ENCODE results near the gene CAMK2N1. TPM values are rescaled to one million over a fixed set of nuclear protein-coding genes. Genes with fewer than 3 reads are reported as not detected.
A peak's percentile ranks its signal among the peaks of the same experiment; 100 is the strongest.
"Not testable (repeated sequence)": the region's sequence is repeated elsewhere in the genome, so short reads cannot be mapped to it uniquely, and the experiment has no call there.

Gene CAMK2N1
- total RNA-seq, 1 experiment from 2014 or later = 55.0 TPM

GRCh38 chr1:20528221-20528620 lies 42.2 kb upstream of the CAMK2N1 start:
- H3K4me3 Mint-ChIP-seq (ENCODE audit: unreplicated experiment) = no peak overlapping the region
- H3K9me3 ChIP-seq = no peaks in the 10 kb centered on the region
- H3K4me3 ChIP-seq (ENCODE audit: low read depth, low read length) = no peak overlapping the region
- H3K4me1 Mint-ChIP-seq (ENCODE audit: low read depth, unreplicated experiment) = peaks cover 3% of the 10 kb centered on the region
- no TSS peak for BruUV-seq (replicated peaks)
- no peaks in the 10 kb centered on the region for H3K27me3 Mint-ChIP-seq (ENCODE audit: insufficient read depth, unreplicated experiment)
- H3K36me3 ChIP-seq (ENCODE audit: control insufficient read depth, insufficient read depth, low read length) = no peaks in the 10 kb centered on the region
- no peak overlapping the region for H3K27ac Mint-ChIP-seq (ENCODE audit: unreplicated experiment)
- no peaks in the 10 kb centered on the region for H3K27me3 ChIP-seq (replicated peaks; ENCODE audit: control insufficient read depth, insufficient read depth, low read length)
- DNase-seq = no peak
- H3K9me3 Mint-ChIP-seq (ENCODE audit: unreplicated experiment) = no peaks in the 10 kb centered on the region
- ChIA-PET CTCF (no interaction called here), POLR2A (no interaction called here)
- no peak for TF ChIP-seq CTCF (IDR thresholded peaks at IDR 0.05; ENCODE audit: insufficient read depth in 1 of 2, low read depth in 1 of 2, low read length in 1 of 2, severe bottlenecking in 1 of 2, unreplicated experiment in 1 of 2)
- H3K4me1 ChIP-seq = peaks cover 3% of the 10 kb centered on the region; the same call in 1 of the 2 replicates
- no peaks in the 10 kb centered on the region for H3K36me3 Mint-ChIP-seq (ENCODE audit: insufficient read depth, unreplicated experiment)
- intact Hi-C loops (cut with micrococcal nuclease; ENCODE audit: unreplicated experiment) = no loop called here

GRCh38 chr1:20526267-20526666 lies 40.3 kb upstream of the CAMK2N1 start:
- intact Hi-C loops (cut with micrococcal nuclease; ENCODE audit: unreplicated experiment) = no loop called here
- ChIA-PET CTCF (no interaction called here), POLR2A (no interaction called here)
- Histone ChIP-seq H3K9me3 (no peaks in the 10 kb centered on the region), H3K36me3 (ENCODE audit: control insufficient read depth, insufficient read depth, low read length) (no peaks in the 10 kb centered on the region), H3K27me3 (replicated peaks; ENCODE audit: control insufficient read depth, insufficient read depth, low read length) (no peaks in the 10 kb centered on the region), H3K4me3 (ENCODE audit: low read depth, low read length) (no peak overlapping the region), H3K4me1 (no peaks in the 10 kb centered on the region)
- H3K27me3 Mint-ChIP-seq (ENCODE audit: insufficient read depth, unreplicated experiment) = no peaks in the 10 kb centered on the region
- H3K9me3 Mint-ChIP-seq (ENCODE audit: unreplicated experiment) = no peaks in the 10 kb centered on the region
- no peak for DNase-seq
- H3K36me3 Mint-ChIP-seq (ENCODE audit: insufficient read depth, unreplicated experiment) = no peaks in the 10 kb centered on the region
- no peak for TF ChIP-seq CTCF (IDR thresholded peaks at IDR 0.05; ENCODE audit: insufficient read depth in 1 of 2, low read depth in 1 of 2, low read length in 1 of 2, severe bottlenecking in 1 of 2, unreplicated experiment in 1 of 2)
- no peaks in the 10 kb centered on the region for H3K4me1 Mint-ChIP-seq (ENCODE audit: low read depth, unreplicated experiment)
- no peak overlapping the region for H3K4me3 Mint-ChIP-seq (ENCODE audit: unreplicated experiment)
- no TSS peak for BruUV-seq (replicated peaks)
- H3K27ac Mint-ChIP-seq (ENCODE audit: unreplicated experiment) = no peak overlapping the region

- intact Hi-C loops (cut with micrococcal nuclease; ENCODE audit: unreplicated experiment) = loop anchor here (1.0 kb wide), 2 partner anchors 112 to 118 kb away; no protein-coding TSS in a partner anchor
- BruUV-seq (replicated peaks) = no TSS peak
- POLR2A ChIA-PET = no interaction called here
- Mint-ChIP-seq H3K36me3 (ENCODE audit: insufficient read depth, unreplicated experiment) (no peaks in the 10 kb centered on the region), H3K9me3 (ENCODE audit: unreplicated experiment) (no peaks in the 10 kb centered on the region), H3K27me3 (ENCODE audit: insufficient read depth, unreplicated experiment) (no peaks in the 10 kb centered on the region), H3K4me3 (ENCODE audit: unreplicated experiment) (no peak overlapping the region), H3K4me1 (ENCODE audit: low read depth, unreplicated experiment) (no peaks in the 10 kb centered on the region), H3K27ac (ENCODE audit: unreplicated experiment) (no peak overlapping the region)
- CTCF ChIA-PET = interaction anchor here (0.9 to 1.4 kb wide), 2 partner anchors 112 to 145 kb away, joined by 3 read pairs; no protein-coding TSS in a partner anchor
- no peak overlapping the region for H3K4me3 ChIP-seq (ENCODE audit: low read depth, low read length)
- no peaks in the 10 kb centered on the region for H3K4me1 ChIP-seq
- peak; percentile 74 to 84 for DNase-seq
- no peaks in the 10 kb centered on the region for H3K36me3 ChIP-seq (ENCODE audit: control insufficient read depth, insufficient read depth, low read length)
- H3K27me3 ChIP-seq (replicated peaks; ENCODE audit: control insufficient read depth, insufficient read depth, low read length) = no peaks in the 10 kb centered on the region
- TF ChIP-seq CTCF (IDR thresholded peaks at IDR 0.05; ENCODE audit: insufficient read depth in 1 of 2, low read depth in 1 of 2, low read length in 1 of 2, severe bottlenecking in 1 of 2, unreplicated experiment in 1 of 2) = peak; percentile 80 to 82
- H3K9me3 ChIP-seq = no peaks in the 10 kb centered on the region
Measured at GRCh38 chr1:20521960-20522861, 36.2 kb upstream of the CAMK2N1 start.

- intact Hi-C loops (cut with micrococcal nuclease; ENCODE audit: unreplicated experiment); H3K9me3 ChIP-seq; H3K4me1 Mint-ChIP-seq (ENCODE audit: low read depth, unreplicated experiment); H3K27ac Mint-ChIP-seq (ENCODE audit: unreplicated experiment); H3K27me3 ChIP-seq (replicated peaks; ENCODE audit: control insufficient read depth, insufficient read depth, low read length); H3K9me3 Mint-ChIP-seq (ENCODE audit: unreplicated experiment); H3K27me3 Mint-ChIP-seq (ENCODE audit: insufficient read depth, unreplicated experiment); BruUV-seq (replicated peaks); CTCF ChIA-PET; H3K36me3 Mint-ChIP-seq (ENCODE audit: insufficient read depth, unreplicated experiment); H3K4me1 ChIP-seq; POLR2A ChIA-PET; H3K4me3 Mint-ChIP-seq (ENCODE audit: unreplicated experiment); H3K36me3 ChIP-seq (ENCODE audit: control insufficient read depth, insufficient read depth, low read length); DNase-seq; H3K4me3 ChIP-seq (ENCODE audit: low read depth, low read length): not testable (repeated sequence)
Measured at GRCh38 chr1:20519609-20520262, 33.7 kb upstream of the CAMK2N1 start.
